HFFc6 (cell line): ENCODE data around the gene ACSL5. TPM values are rescaled to one million over a fixed set of nuclear protein-coding genes. Genes with fewer than 3 reads are reported as not detected.
A peak's percentile ranks its signal among the peaks of the same experiment; 100 is the strongest.

Experiments used
- DNase-seq: peaks from one replicate; pipeline ENCODE4 v3.0.0-alpha.2; 2018
- H3K27ac Mint-ChIP-seq: 2 replicates; pipeline ENCODE4 v1.8.0; 2020; ENCODE audit warnings: mild to moderate bottlenecking, mixed read lengths
- H3K27me3 Mint-ChIP-seq: 2 replicates; pipeline ENCODE4 v1.8.0; 2021; ENCODE audit warnings: mild to moderate bottlenecking, moderate library complexity, mixed read lengths; ENCODE audit not compliant: insufficient read depth
- H3K36me3 Mint-ChIP-seq: 2 replicates; pipeline ENCODE4 v1.8.0; 2021; ENCODE audit warnings: low read depth, mixed read lengths
- H3K4me1 Mint-ChIP-seq: 2 replicates; pipeline ENCODE4 v1.8.0; 2020; ENCODE audit warnings: low read depth, mixed read lengths
- H3K4me3 Mint-ChIP-seq: 2 replicates; pipeline ENCODE4 v1.8.0; 2020; ENCODE audit warnings: mild to moderate bottlenecking, moderate library complexity, mixed read lengths
- H3K9me3 Mint-ChIP-seq: 2 replicates; pipeline ENCODE4 v1.8.0; 2020; ENCODE audit warnings: mild to moderate bottlenecking, mixed read lengths
- CTCF ChIP-seq: fragments of 200-600 bp; sonication (generic); IDR thresholded peaks from 2 replicates; pipeline ENCODE4 v1.5.0; 2021; ENCODE audit warnings: antibody characterized with exemption, mild to moderate bottlenecking
- total RNA-seq, 6 experiments: library from RNA; stranded (reverse); fragmentation: NEBNext Ultra II Directional; extraction: Animal tissue kit (Norgen Biotek cat#: 25700); gene quantifications; 2 replicates in 1 of 6; 3 replicates in 5 of 6; pipeline ENCODE4 v1.2.3, GENCODE V29; 2021

Gene ACSL5
- total RNA-seq, 6 experiments from 2014 or later: 0.59 to 5.5 (median 4.9) TPM

- H3K27ac Mint-ChIP-seq: no peak overlapping the region
- no peak for TF ChIP-seq CTCF
- H3K4me3 Mint-ChIP-seq: no peak overlapping the region
- no peaks in the 10 kb centered on the region for H3K4me1 Mint-ChIP-seq
- peaks cover 18% of the 10 kb centered on the region for H3K36me3 Mint-ChIP-seq
- H3K27me3 Mint-ChIP-seq: no peaks in the 10 kb centered on the region
- no peak for DNase-seq
- no peaks in the 10 kb centered on the region for H3K9me3 Mint-ChIP-seq
Observed at GRCh38 chr10:112438356-112438755, 64.4 kb downstream of the ACSL5 start.

GRCh38 chr10:112441520-112441919 is 67.6 kb downstream of the ACSL5 start:
- no peaks in the 10 kb centered on the region for H3K27me3 Mint-ChIP-seq
- no peak overlapping the region for H3K4me3 Mint-ChIP-seq
- H3K4me1 Mint-ChIP-seq: peaks cover 19% of the 10 kb centered on the region
- H3K36me3 Mint-ChIP-seq: peaks cover 17% of the 10 kb centered on the region; the same call in 1 of the 2 replicates
- no peak overlapping the region for H3K27ac Mint-ChIP-seq
- DNase-seq: no peak
- no peak for TF ChIP-seq CTCF
- no peaks in the 10 kb centered on the region for H3K9me3 Mint-ChIP-seq

- TF ChIP-seq CTCF: no peak
- Mint-ChIP-seq H3K36me3 (peaks cover 17% of the 10 kb centered on the region; the same call in 1 of the 2 replicates), H3K4me3 (no peak overlapping the region), H3K9me3 (no peaks in the 10 kb centered on the region), H3K27me3 (no peaks in the 10 kb centered on the region), H3K27ac (no peak overlapping the region), H3K4me1 (peaks cover 19% of the 10 kb centered on the region)
- DNase-seq: no peak
Observed at GRCh38 chr10:112442063-112442462, 68.1 kb downstream of the ACSL5 start.

GRCh38 chr10:112446055-112446854 is 72.3 kb downstream of the ACSL5 start:
- no peak for TF ChIP-seq CTCF
- peaks cover 32% of the 10 kb centered on the region for H3K4me1 Mint-ChIP-seq
- DNase-seq: no peak
- H3K36me3 Mint-ChIP-seq: peaks cover 16% of the 10 kb centered on the region; the same call in 1 of the 2 replicates
- H3K27ac Mint-ChIP-seq: peak overlapping the region; percentile 74
- H3K27me3 Mint-ChIP-seq: no peaks in the 10 kb centered on the region
- no peaks in the 10 kb centered on the region for H3K9me3 Mint-ChIP-seq
- peak overlapping the region; percentile 93 for H3K4me3 Mint-ChIP-seq

GRCh38 chr10:112446855-112447619 is 73.1 kb downstream of the ACSL5 start, which contains the start of the genes VTI1A and ZDHHC6:
Gene VTI1A, plus strand, starts transcription at chr10:112447215. Its CDS starts 159 bp downstream, at chr10:112447374.
Gene ZDHHC6, minus strand, starts transcription at chr10:112446914. Its CDS starts 1,478 bp downstream, at chr10:112445436.
- peak; percentile 44 for TF ChIP-seq CTCF
- Mint-ChIP-seq H3K27me3 (no peaks in the 10 kb centered on the region), H3K4me3 (peak within 1 kb of the TSS; percentile 93), H3K9me3 (no peaks in the 10 kb centered on the region), H3K36me3 (peaks cover 8% of the 10 kb centered on the region; the same call in 1 of the 2 replicates), H3K27ac (peak within 1 kb of the TSS; percentile 74), H3K4me1 (peaks cover 32% of the 10 kb centered on the region)
- DNase-seq: peak; percentile 80
